GM12878 (cell line): Measurements from ENCODE around the gene MNT. TPM values are rescaled to one million over a fixed set of nuclear protein-coding genes. Genes with fewer than 3 reads are reported as not detected.

Source experiments
- ATAC-seq: fragments of 200-7000 bp; cut with Tn5 transposase; 3 replicates; pipeline ENCODE4 v1.9.1; 2020; ENCODE audit warnings: mild to moderate bottlenecking, moderate library complexity
- BruUV-seq: library from RNA; stranded (reverse); fragments of 400-500 nt; replicated peaks from 2 replicates; lab custom pipeline; 2021; lab: Mats Ljungman, UMichigan
- CTCF ChIA-PET: fragments of 300-600 bp; sonication (Branson Sonifier 250); formaldehyde crosslinking; extraction: SDS; loops from one replicate; lab custom pipeline; 2021; ENCODE audit warnings: inconsistent platforms; lab: Yijun Ruan, JAX
- POLR2A ChIA-PET: fragments of 350-600 bp; formaldehyde crosslinking; extraction: SDS; loops from one replicate; lab custom pipeline; 2021; ENCODE audit warnings: inconsistent platforms; lab: Charles Lee
- RAD21 ChIA-PET: fragments of 300-600 bp; sonication (Branson Sonifier 250); formaldehyde crosslinking; loops from one replicate; lab custom pipeline; 2023; ENCODE audit warnings: antibody characterized with exemption; ENCODE audit not compliant: unreplicated experiment; lab: Charles Lee
- SMC1A ChIA-PET: fragments of 300-600 bp; sonication (Branson Sonifier 250); formaldehyde crosslinking; loops from one replicate; lab custom pipeline; 2023; ENCODE audit not compliant: unreplicated experiment, uncharacterized antibody; lab: Charles Lee
- DNase-seq: peaks from one replicate; pipeline ENCODE4 v3.0.0-alpha.2; 2011; ENCODE audit warnings: low read depth, low spot score
- FAIRE-seq: peaks from 3 replicates; lab custom pipeline; 2011; peaks lifted over from hg19 to GRCh38; lab: Jason Lieb, UNC
- H2AFZ ChIP-seq: 2 replicates; pipeline ENCODE4 v1.6.0; 2011; ENCODE audit warnings: low read depth, low read length, control low read depth; ENCODE audit not compliant: control insufficient read depth
- H3K27ac ChIP-seq: 2 replicates; pipeline ENCODE4 v1.5.1; 2011; ENCODE audit warnings: control low read depth; ENCODE audit not compliant: control insufficient read depth, insufficient read depth
- H3K27me3 ChIP-seq, 2 experiments: replicated peaks in 1 of 2; 2 replicates each; pipeline versions ENCODE4 v1.6.0 to v1.6.1; 2011; ENCODE audit warnings: low read length in 1 of 2; ENCODE audit not compliant: control insufficient read depth in 2 of 2, insufficient read depth in 2 of 2
- H3K36me3 ChIP-seq, 2 experiments: 2 replicates each; pipeline ENCODE4 v1.5.1; 2011; ENCODE audit warnings: low read length in 1 of 2; ENCODE audit not compliant: control insufficient read depth in 2 of 2, insufficient read depth in 2 of 2
- H3K4me1 ChIP-seq: 2 replicates; pipeline ENCODE4 v1.6.1; 2011; ENCODE audit warnings: mild to moderate bottlenecking, low read length, moderate library complexity, mixed read lengths; ENCODE audit not compliant: control insufficient read depth, insufficient read depth
- H3K4me2 ChIP-seq: 2 replicates; pipeline ENCODE4 v1.6.0; 2011; ENCODE audit warnings: control low read depth; ENCODE audit not compliant: control insufficient read depth, insufficient read depth
- H3K4me3 ChIP-seq: fragments of 200-600 bp; sonication (generic); 2 replicates; pipeline ENCODE4 v1.5.1; 2016
- H3K79me2 ChIP-seq: 2 replicates; pipeline ENCODE4 v1.6.0; 2011; ENCODE audit warnings: low read length; ENCODE audit not compliant: control insufficient read depth, insufficient read depth
- H3K9ac ChIP-seq: 2 replicates; pipeline ENCODE4 v1.8.0; 2011; ENCODE audit warnings: low read length, control low read depth, mixed read lengths; ENCODE audit not compliant: control insufficient read depth, insufficient read depth
- H3K9me3 ChIP-seq: replicated peaks from 3 replicates; pipeline ENCODE4 v1.5.1; 2011; ENCODE audit warnings: mild to moderate bottlenecking, low read length; ENCODE audit not compliant: control insufficient read depth, insufficient read depth
- H4K20me1 ChIP-seq: 2 replicates; pipeline ENCODE4 v1.6.0; 2011; ENCODE audit not compliant: control insufficient read depth, insufficient read depth
- CEBPB ChIP-seq, 2 experiments: fragments of 150-350 bp in 1 of 2; IDR thresholded peaks; 2 replicates each; pipeline ENCODE4 v1.6.1; 2012 to 2014; ENCODE audit warnings: low read depth in 2 of 2, low read length in 2 of 2, borderline replicate concordance in 1 of 2, inconsistent platforms in 1 of 2
- CREM ChIP-seq: IDR thresholded peaks from 2 replicates; pipeline ENCODE4 v1.6.1; 2014; ENCODE audit warnings: antibody characterized with exemption, low read depth
- GATAD2B ChIP-seq: fragments of 450-650 bp; conservative IDR thresholded peaks from 2 replicates; pipeline ENCODE4 v1.6.1; 2017; ENCODE audit warnings: low read depth, mild to moderate bottlenecking, moderate library complexity
- HDAC2 ChIP-seq: fragments of 200-600 bp; sonication (generic); IDR thresholded peaks from 2 replicates; pipeline ENCODE4 v1.6.1; 2017
- HDAC6 ChIP-seq: fragments of 200-600 bp; sonication (generic); IDR thresholded peaks from one replicate; pipeline ENCODE4 v1.8.0; 2017; ENCODE audit warnings: antibody characterized with exemption; ENCODE audit not compliant: unreplicated experiment
- IKZF2 ChIP-seq, 2 experiments: fragments of 450-650 bp; IDR thresholded peaks; 2 replicates each; pipeline ENCODE4 v1.6.1; 2017; ENCODE audit warnings: mild to moderate bottlenecking in 2 of 2, moderate library complexity in 2 of 2
- NFIC ChIP-seq: IDR thresholded peaks from 2 replicates; pipeline ENCODE4 v1.6.1; 2012; ENCODE audit warnings: low read depth, mild to moderate bottlenecking, inconsistent platforms, low read length, moderate library complexity
- NFXL1 ChIP-seq: fragments of 450-650 bp; IDR thresholded peaks from 2 replicates; pipeline ENCODE4 v1.6.1; 2017; ENCODE audit warnings: antibody characterized with exemption, mild to moderate bottlenecking, borderline replicate concordance
- NFYB ChIP-seq: IDR thresholded peaks from 2 replicates; pipeline ENCODE4 v1.6.1; 2011; ENCODE audit warnings: low read depth, mild to moderate bottlenecking, low read length, improper control_type of control experiment, moderate library complexity; ENCODE audit not compliant: insufficient read depth
- POLR2A ChIP-seq: IDR thresholded peaks from 2 replicates; pipeline ENCODE4 v1.6.1; 2011; ENCODE audit warnings: low read depth, mild to moderate bottlenecking, low read length
- POLR2AphosphoS2 ChIP-seq: IDR thresholded peaks from 2 replicates; pipeline ENCODE4 v1.6.1; 2011; ENCODE audit warnings: low read depth, mild to moderate bottlenecking, low read length, improper control_type of control experiment, moderate library complexity
- POU2F2 ChIP-seq: IDR thresholded peaks from 3 replicates; pipeline ENCODE4 v1.6.1; 2011; ENCODE audit warnings: low read depth, mild to moderate bottlenecking, low read length, borderline replicate concordance
- RCOR1 ChIP-seq: conservative IDR thresholded peaks from 2 replicates; pipeline ENCODE4 v1.6.1; 2012; ENCODE audit warnings: low read depth, low read length, improper control_type of control experiment
- SMAD5 ChIP-seq: IDR thresholded peaks from 2 replicates; pipeline ENCODE4 v1.6.1; 2016; ENCODE audit warnings: antibody characterized with exemption, low read depth
- SP1 ChIP-seq: IDR thresholded peaks from one replicate; pipeline ENCODE4 v1.6.1; 2011; ENCODE audit warnings: low read depth, low read length
- STAT1 ChIP-seq: fragments of 450-650 bp; conservative IDR thresholded peaks from 2 replicates; pipeline ENCODE4 v1.6.1; 2014; ENCODE audit warnings: antibody characterized with exemption, mild to moderate bottlenecking
- TAF1 ChIP-seq: IDR thresholded peaks from 2 replicates; pipeline ENCODE4 v1.6.1; 2011; ENCODE audit warnings: mild to moderate bottlenecking, low read depth, low read length, borderline replicate concordance
- YY1 ChIP-seq: IDR thresholded peaks from 2 replicates; pipeline ENCODE4 v1.6.1; 2011; ENCODE audit warnings: low read depth, mild to moderate bottlenecking, low read length
- ZNF384 ChIP-seq: IDR thresholded peaks from 2 replicates; pipeline ENCODE4 v1.6.1; 2012; ENCODE audit warnings: low read depth, mild to moderate bottlenecking, low read length, improper control_type of control experiment, borderline replicate concordance
- WGBS: methylation state at CpG from one replicate; pipeline ENCODE4 v1.1.6; 2016; ENCODE audit warnings: low lambda C conversion rate; ENCODE audit not compliant: insufficient replicate concordance, insufficient coverage; ENCODE audit errors: missing lambda C conversion rate; 5-methylcytosine and 5-hydroxymethylcytosine counted together
- in situ Hi-C: fragments of 300-500 bp; cut with MboI; formaldehyde crosslinking; loops from 9 replicates; pipeline ENCODE4 v1.14.3; 2018; ENCODE audit warnings: mixed read lengths
- intact Hi-C: fragments of 100-400 bp; cut with micrococcal nuclease; formaldehyde crosslinking; loops from one replicate; pipeline ENCODE4 v1.14.2; 2022; ENCODE audit not compliant: unreplicated experiment
- polyA plus RNA-seq, 11 experiments: library from polyadenylated mRNA; depleted of rRNA in 4 of 11; unstranded in 6 of 11; stranded (reverse) in 5 of 11; fragments of >200 nt; fragmentation: Nextera tagmentation in 4 of 11; fragmentation: Illumina TruSeq in 1 of 11; extraction: Ambion mirVana in 4 of 11; extraction: Trizol in 1 of 11; gene quantifications; 1 replicate in 1 of 11; 2 replicates in 10 of 11; pipeline versions ENCODE4 v1.2.1 to v1.2.3, GENCODE V29; 2011 to 2016; ENCODE audit warnings: inconsistent platforms in 2 of 11, missing spikeins in 2 of 11, low read depth in 1 of 11
- total RNA-seq, 4 experiments: library from RNA; depleted of rRNA in 3 of 4; stranded (reverse); fragments of >200 nt in 3 of 4; fragmentation: Illumina TruSeq in 1 of 4; extraction: Trizol in 1 of 4; gene quantifications; 2 replicates each; pipeline versions ENCODE4 v1.2.1 to v1.2.3, GENCODE V29; 2013 to 2021
- TF ChIP-seq, protein P1 (sequence below): IDR thresholded peaks from 2 replicates; pipeline ENCODE4 v1.6.1; 2011; ENCODE audit warnings: low read depth, mild to moderate bottlenecking, low read length, moderate library complexity, borderline replicate concordance; ENCODE audit errors: extremely low read depth
- TF ChIP-seq, protein P2 (sequence below): fragments of 450-650 bp; IDR thresholded peaks from 2 replicates; pipeline ENCODE4 v1.6.1; 2016; ENCODE audit warnings: mild to moderate bottlenecking

The MNT gene
- total and polyA plus RNA-seq, 10 of the 15 experiments (the other 5 are each of a cell fraction or from before 2014, with no cell fraction given): 0.31 to 15.9 (median 3.8) TPM

DNA sequence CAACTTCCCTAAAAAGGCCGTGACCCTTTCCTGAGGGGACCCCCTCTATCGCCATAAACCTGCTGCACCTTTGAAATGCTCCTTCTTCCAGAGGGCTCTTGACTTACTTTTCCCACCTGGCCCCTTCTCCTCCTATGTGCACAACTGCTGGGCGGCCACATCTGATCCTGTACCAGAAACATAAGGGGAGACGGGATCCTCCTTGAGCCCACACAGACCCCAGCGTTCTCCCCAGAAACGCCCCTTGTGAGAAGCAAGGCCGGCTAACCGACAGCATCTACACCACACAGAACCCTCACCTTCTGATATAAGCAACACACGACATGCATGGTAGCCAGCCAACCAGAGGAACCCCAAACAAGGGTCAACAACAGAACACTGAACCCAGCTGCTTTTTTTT lies 14.2 kb upstream of the MNT start (continued):
- no peak for TF ChIP-seq GATAD2B
- no peak for TF ChIP-seq HDAC6
- TF ChIP-seq CREM: no peak
- TF ChIP-seq HDAC2: no peak
- TF ChIP-seq, all 136 proteins: peak for 0

DNA sequence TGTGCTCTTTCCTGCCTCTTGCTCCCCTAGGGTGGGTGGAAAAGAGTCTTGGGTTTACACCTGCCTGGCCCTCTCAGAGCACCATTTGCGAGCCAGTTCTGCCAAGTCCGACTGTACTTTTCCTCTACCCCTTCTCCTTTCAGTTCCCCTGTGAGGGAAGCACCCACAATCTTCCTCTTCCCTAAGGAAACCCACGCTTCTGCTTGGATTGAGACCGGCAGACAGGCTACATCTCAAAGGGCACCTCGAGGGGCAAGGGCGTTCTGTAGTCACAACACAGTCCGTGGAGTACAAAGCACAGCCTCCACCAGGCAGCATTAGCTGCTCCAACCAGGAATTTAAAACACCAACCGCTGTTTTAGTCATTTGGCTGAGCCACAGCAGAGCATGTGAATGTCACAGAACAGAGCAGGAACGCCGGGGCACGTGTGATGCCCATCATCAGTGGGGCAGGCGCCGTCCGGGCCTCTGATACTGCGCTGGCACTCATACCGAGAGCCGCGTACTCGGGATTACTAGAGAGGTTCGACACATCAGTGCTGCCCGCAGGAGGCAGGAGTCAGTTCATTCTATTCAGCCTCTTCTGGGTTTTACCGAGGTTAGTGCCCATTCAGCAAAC lies 13.7 kb upstream of the MNT start:
- DNase-seq (no peak), FAIRE-seq (no peak), ATAC-seq (no peak)
- in situ Hi-C loops (loop anchor here (5.0 to 25.0 kb wide), 2 partner anchors 37 to 598 kb away; no protein-coding TSS in a partner anchor), intact Hi-C loops (no loop called here)
- ChIA-PET RAD21 (interaction anchor here (10.1 kb wide), 1 partner anchor 33 kb away, joined by 376 read pairs; no protein-coding TSS in a partner anchor), POLR2A (interaction anchor here (0.6 kb wide), 2 partner anchors 13 to 102 kb away, joined by 4 to 7 read pairs; no protein-coding TSS in a partner anchor), SMC1A (interaction anchor here (12.3 kb wide), 1 partner anchor 33 kb away, joined by 364 read pairs; no protein-coding TSS in a partner anchor), CTCF (interaction anchor here (1.8 to 9.9 kb wide), 3 partner anchors 11 to 505 kb away, joined by 9 to 597 read pairs (median 38); no protein-coding TSS in a partner anchor)
- H3K4me2 ChIP-seq: no peak overlapping the region
- TF ChIP-seq SP1 (no peak), NFIC (no peak), NFXL1 (no peak), YY1 (no peak), CEBPB (IDR thresholded peaks at IDR 0.05; ENCODE audit: borderline replicate concordance in 1 of 2, low read depth in 2 of 2, low read length in 2 of 2) (no peak), TAF1 (no peak), ZNF384 (no peak), POLR2A (no peak), NFYB (no peak), STAT1 (no peak), SMAD5 (no peak), IKZF2 (IDR thresholded peaks at IDR 0.05) (no peak), POU2F2 (no peak), POLR2AphosphoS2 (no peak), RCOR1 (no peak)
- TF ChIP-seq, protein P1, sequence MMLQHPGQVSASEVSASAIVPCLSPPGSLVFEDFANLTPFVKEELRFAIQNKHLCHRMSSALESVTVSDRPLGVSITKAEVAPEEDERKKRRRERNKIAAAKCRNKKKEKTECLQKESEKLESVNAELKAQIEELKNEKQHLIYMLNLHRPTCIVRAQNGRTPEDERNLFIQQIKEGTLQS: no peak
- TF ChIP-seq, protein P2, sequence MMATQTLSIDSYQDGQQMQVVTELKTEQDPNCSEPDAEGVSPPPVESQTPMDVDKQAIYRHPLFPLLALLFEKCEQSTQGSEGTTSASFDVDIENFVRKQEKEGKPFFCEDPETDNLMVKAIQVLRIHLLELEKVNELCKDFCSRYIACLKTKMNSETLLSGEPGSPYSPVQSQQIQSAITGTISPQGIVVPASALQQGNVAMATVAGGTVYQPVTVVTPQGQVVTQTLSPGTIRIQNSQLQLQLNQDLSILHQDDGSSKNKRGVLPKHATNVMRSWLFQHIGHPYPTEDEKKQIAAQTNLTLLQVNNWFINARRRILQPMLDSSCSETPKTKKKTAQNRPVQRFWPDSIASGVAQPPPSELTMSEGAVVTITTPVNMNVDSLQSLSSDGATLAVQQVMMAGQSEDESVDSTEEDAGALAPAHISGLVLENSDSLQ: no peak
- BruUV-seq: no TSS peak
- no peaks in the 10 kb centered on the region for H3K79me2 ChIP-seq
- no peak overlapping the region for H2AFZ ChIP-seq
- 96% methylated on average over 22 of the region's 22 CpGs for WGBS
- peaks cover 12 to 13% of the 10 kb centered on the region in 2 experiments for H3K36me3 ChIP-seq
- H3K27ac ChIP-seq: no peak overlapping the region
- H3K9ac ChIP-seq: no peak overlapping the region
- H4K20me1 ChIP-seq: no peaks in the 10 kb centered on the region
- H3K4me1 ChIP-seq: no peaks in the 10 kb centered on the region
- H3K27me3 ChIP-seq: no peaks in the 10 kb centered on the region
- H3K9me3 ChIP-seq: no peaks in the 10 kb centered on the region
- H3K4me3 ChIP-seq: no peak overlapping the region
